ENCODE data around the gene ANKS4B. TPM values are rescaled to one million over a fixed set of nuclear protein-coding genes. Genes with fewer than 3 reads are reported as not detected.

Gene ANKS4B
- total and polyA plus RNA-seq, 2 experiments from 2014 or later = 0.07 TPM; not detected in 1

GRCh38 chr16:21265104-21265837 is 31.8 kb downstream of the ANKS4B start:
- no peaks in the 10 kb centered on the region for H3K36me3 ChIP-seq (ENCODE audit: insufficient read depth)
- H3K27me3 ChIP-seq (ENCODE audit: insufficient read depth) = no peaks in the 10 kb centered on the region
- H3K36me3 Mint-ChIP-seq (ENCODE audit: low read depth) = no peaks in the 10 kb centered on the region
- ATAC-seq (no peak), DNase-seq (ENCODE audit: low spot score) (no peak)
- H3F3A ChIP-seq (replicated peaks; ENCODE audit: low read depth) = no peaks in the 10 kb centered on the region
- no peaks in the 10 kb centered on the region for H3K9me2 ChIP-seq (ENCODE audit: insufficient read depth)
- H3K4me1 ChIP-seq (ENCODE audit: insufficient read depth) = no peaks in the 10 kb centered on the region
- H3K4me1 Mint-ChIP-seq = peaks cover 2% of the 10 kb centered on the region; the same call in 1 of the 3 replicates
- no peak overlapping the region for H3K4me2 ChIP-seq
- no peak overlapping the region for H2AFZ ChIP-seq
- H3K27ac ChIP-seq (ENCODE audit: low read depth) = no peak overlapping the region
- H3K27ac Mint-ChIP-seq = no peak overlapping the region
- H3K9me3 Mint-ChIP-seq = no peaks in the 10 kb centered on the region
- H3K4me3 Mint-ChIP-seq = no peak overlapping the region
- no peaks in the 10 kb centered on the region for H4K20me1 ChIP-seq (replicated peaks; ENCODE audit: insufficient read depth)
- peaks cover 4% of the 10 kb centered on the region for H3K27me3 Mint-ChIP-seq (ENCODE audit: insufficient read depth, low read depth, poor library complexity)
- H3K79me2 ChIP-seq (replicated peaks; ENCODE audit: insufficient read depth) = no peaks in the 10 kb centered on the region
- no peak for TF ChIP-seq EZH2phosphoT487 (IDR thresholded peaks at IDR 0.05; ENCODE audit: unreplicated experiment)
- TF ChIP-seq POLR2AphosphoS5 (IDR thresholded peaks at IDR 0.05; ENCODE audit: low read depth) = no peak
- TF ChIP-seq ZNF114 (CRISPR knock-in tag; IDR thresholded peaks at IDR 0.05) = no peak
- no peak for TF ChIP-seq STAT1 (IDR thresholded peaks at IDR 0.05; ENCODE audit: unreplicated experiment)
- no peak for TF ChIP-seq CREB1 (CRISPR knock-in tag; IDR thresholded peaks at IDR 0.05; ENCODE audit: low read depth)
- TF ChIP-seq JUNB (IDR thresholded peaks at IDR 0.05; ENCODE audit: unreplicated experiment) = no peak
- TF ChIP-seq ETS1 (IDR thresholded peaks at IDR 0.05) = no peak
- TF ChIP-seq ZNF462 (CRISPR knock-in tag; IDR thresholded peaks at IDR 0.05) = no peak
- no peak overlapping the region for H3K4me3 ChIP-seq

Data from GM23338 (cell line).